HCT116 (cell line): ENCODE measurements around the gene GLMP. TPM values are rescaled to one million over a fixed set of nuclear protein-coding genes. Genes with fewer than 3 reads are reported as not detected.

Experiments
- ATAC-seq: fragments of 200-7000 bp; cut with Tn5 transposase; 2 replicates; pipeline ENCODE4 v1.9.1; 2020; ENCODE audit warnings: mild to moderate bottlenecking, moderate library complexity
- BruUV-seq: library from RNA; stranded (reverse); fragments of 400-500 nt; replicated peaks from 2 replicates; lab custom pipeline; 2021; lab: Mats Ljungman, UMichigan
- CTCF ChIA-PET: fragments of 300-600 bp; sonication (Branson Sonifier 250); formaldehyde crosslinking; loops from one replicate; lab custom pipeline; 2021; ENCODE audit warnings: antibody characterized with exemption; lab: Charles Lee
- POLR2A ChIA-PET: fragments of 300-600, 350-600 bp; sonication (Branson Sonifier 250); formaldehyde crosslinking; loops from one replicate; lab custom pipeline; 2021; ENCODE audit warnings: antibody characterized with exemption; lab: Charles Lee
- RAD21 ChIA-PET, 2 experiments: fragments of 300-600 bp; sonication (Branson Sonifier 250); formaldehyde crosslinking; loops; one replicate each; lab custom pipeline; 2023; ENCODE audit warnings: low total read pairs in 2 of 2; ENCODE audit not compliant: uncharacterized antibody in 2 of 2, unreplicated experiment in 2 of 2, low non-redundant PET in 1 of 2; lab: Charles Lee
- DNase-seq: peaks from one replicate; pipeline ENCODE4 v3.0.0-alpha.2; 2010; ENCODE audit warnings: low read depth, low spot score
- H2AFZ ChIP-seq: fragments of 200-600 bp; shearing (Covaris generic), sonication (generic); 2 replicates; pipeline ENCODE4 v1.6.1; 2017; ENCODE audit warnings: low read depth, mixed run types, mixed read lengths, antibody characterized with exemption, low read length; ENCODE audit not compliant: poor library complexity, severe bottlenecking
- H3K27ac ChIP-seq: 2 replicates; pipeline ENCODE4 v1.5.1; 2012; ENCODE audit warnings: low read depth, low read length
- H3K27me3 ChIP-seq: fragments of 200-600 bp; sonication (generic); 2 replicates; pipeline ENCODE4 v1.6.1; 2016; ENCODE audit warnings: mixed run types, low read length, mixed read lengths; ENCODE audit not compliant: insufficient read depth
- H3K36me3 ChIP-seq, 2 experiments: fragments of 200-500 bp in 1 of 2; fragments of 200-600 bp in 1 of 2; sonication (Bioruptor generic) in 1 of 2; sonication (generic) in 1 of 2; 2 replicates each; pipeline versions ENCODE4 v1.5.1 to v1.6.1; 2014 to 2016; ENCODE audit warnings: low read length in 2 of 2, inconsistent platforms in 1 of 2, mixed read lengths in 1 of 2, mixed run types in 1 of 2; ENCODE audit not compliant: insufficient read depth in 2 of 2, control insufficient read depth in 1 of 2
- H3K4me1 ChIP-seq, 2 experiments: fragments of 200-600 bp in 1 of 2; sonication (generic) in 1 of 2; 2 replicates each; pipeline versions ENCODE4 v1.5.1 to v1.6.1; 2012 to 2017; ENCODE audit warnings: low read length in 2 of 2, inconsistent platforms in 1 of 2, mild to moderate bottlenecking in 1 of 2, mixed read lengths in 1 of 2, mixed run types in 1 of 2, moderate library complexity in 1 of 2; ENCODE audit not compliant: insufficient read depth in 2 of 2, control insufficient read depth in 1 of 2
- H3K4me2 ChIP-seq: fragments of 200-600 bp; sonication (generic); 2 replicates; pipeline ENCODE4 v1.6.1; 2017; ENCODE audit warnings: mixed run types, low read length, mixed read lengths
- H3K4me3 ChIP-seq, 2 experiments: fragments of 200-600 bp in 1 of 2; sonication (generic) in 1 of 2; replicated peaks in 1 of 2; 2 replicates each; pipeline ENCODE4 v1.5.1; 2011 to 2016; ENCODE audit warnings: low read length in 2 of 2, control low read depth in 1 of 2, low read depth in 1 of 2, mild to moderate bottlenecking in 1 of 2, mixed read lengths in 1 of 2, mixed run types in 1 of 2
- H3K79me2 ChIP-seq: fragments of 200-600 bp; sonication (generic); 2 replicates; pipeline ENCODE4 v1.6.1; 2017; ENCODE audit warnings: mild to moderate bottlenecking, mixed run types, low read length, moderate library complexity, mixed read lengths; ENCODE audit not compliant: insufficient read depth
- H3K9ac ChIP-seq: fragments of 200-600 bp; sonication (generic); 2 replicates; pipeline ENCODE4 v1.6.1; 2016; ENCODE audit warnings: low read length, mixed read lengths
- H3K9me2 ChIP-seq: fragments of 200-600 bp; sonication (generic), shearing (Covaris generic); 2 replicates; pipeline ENCODE4 v1.6.1; 2017; ENCODE audit warnings: mixed run types, mild to moderate bottlenecking, moderate library complexity; ENCODE audit not compliant: insufficient read depth
- H3K9me3 ChIP-seq, 2 experiments: fragments of 200-500 bp in 1 of 2; fragments of 200-600 bp in 1 of 2; sonication (Bioruptor generic) in 1 of 2; sonication (generic) in 1 of 2; 2 replicates each; pipeline ENCODE4 v1.6.1; 2014 to 2017; ENCODE audit warnings: low read length in 2 of 2, mixed read lengths in 2 of 2, inconsistent platforms in 1 of 2, low read depth in 1 of 2, mild to moderate bottlenecking in 1 of 2, mixed run types in 1 of 2, moderate library complexity in 1 of 2; ENCODE audit not compliant: control insufficient read depth in 1 of 2, insufficient read depth in 1 of 2
- H4K20me1 ChIP-seq: fragments of 200-600 bp; sonication (generic), shearing (Covaris generic); 2 replicates; pipeline ENCODE4 v1.6.1; 2017; ENCODE audit warnings: mixed run types, mild to moderate bottlenecking, moderate library complexity; ENCODE audit not compliant: insufficient read depth
- CTCF ChIP-seq, 3 experiments: fragments of 200-600 bp in 1 of 3; sonication (generic) in 1 of 3; IDR thresholded peaks in 2 of 3; conservative IDR thresholded peaks in 1 of 3; 2 replicates each; pipeline ENCODE4 v1.5.1; 2012 to 2017; ENCODE audit warnings: low read depth in 2 of 3, low read length in 2 of 3, antibody characterized with exemption in 1 of 3, borderline replicate concordance in 1 of 3, control low read depth in 1 of 3, mild to moderate bottlenecking in 1 of 3, mixed read lengths in 1 of 3, mixed run types in 1 of 3, moderate library complexity in 1 of 3; ENCODE audit not compliant: insufficient read depth in 1 of 3
- MAX ChIP-seq: IDR thresholded peaks from 2 replicates; pipeline ENCODE4 v1.6.1; 2012
- REST ChIP-seq: IDR thresholded peaks from 2 replicates; pipeline ENCODE4 v1.6.1; 2012; ENCODE audit warnings: low read depth
- SIN3A ChIP-seq: IDR thresholded peaks from 2 replicates; pipeline ENCODE4 v1.6.1; 2012; ENCODE audit warnings: low read depth
- intact Hi-C: fragments of 100-400 bp; cut with micrococcal nuclease; formaldehyde crosslinking; loops from 2 replicates; pipeline ENCODE4 v1.10.0; 2022
- total RNA-seq: library from RNA; stranded (reverse); gene quantifications from one replicate; pipeline ENCODE4 v1.2.1, GENCODE V29; 2021; ENCODE audit not compliant: unreplicated experiment

Gene GLMP
- total RNA-seq, 1 experiment from 2014 or later = 27.8 TPM

- no TSS peak for BruUV-seq
- Histone ChIP-seq H3K9me2 (no peaks in the 10 kb centered on the region), H3K4me1 (peaks cover 7 to 22% of the 10 kb centered on the region in 2 experiments), H3K9me3 (no peaks in the 10 kb centered on the region), H3K79me2 (peaks cover 52% of the 10 kb centered on the region), H3K4me3 (peak overlapping the region; percentile 75 to 98), H4K20me1 (peaks cover 23% of the 10 kb centered on the region; the same call in 1 of the 2 replicates), H3K36me3 (peaks cover 31 to 35% of the 10 kb centered on the region in 2 experiments), H3K27me3 (no peaks in the 10 kb centered on the region), H3K27ac (peak overlapping the region; percentile 78), H3K4me2 (peak overlapping the region; percentile 86), H3K9ac (peak overlapping the region; percentile 91), H2AFZ (no peak overlapping the region)
- ChIA-PET CTCF (interaction anchor here (0.9 to 1.1 kb wide), 2 partner anchors 15 to 18 kb away, joined by 3 to 4 read pairs; no protein-coding TSS in a partner anchor), RAD21 (no interaction called here), POLR2A (interaction anchor here (0.7 to 1.3 kb wide), 2 partner anchors 16 to 22 kb away, joined by 3 read pairs; no protein-coding TSS in a partner anchor)
- DNase-seq (no peak), ATAC-seq (no peak)
- intact Hi-C loops = loop anchor here (2.0 kb wide), 2 partner anchors 19 to 55 kb away; partner anchors contain the start of gene SMG5
- TF ChIP-seq REST = no peak
- 0 out of 6 replicates have a peak, but pooled peaks of 1 of the 3 experiments have one; percentile 9 for TF ChIP-seq CTCF (IDR thresholded peaks at IDR 0.05 in 2 of 3, conservative IDR thresholded peaks at IDR 0.05 in 1 of 3; ENCODE audit: borderline replicate concordance in 1 of 3, insufficient read depth in 1 of 3, low read depth in 2 of 3, low read length in 2 of 3)
- TF ChIP-seq SIN3A = peak; percentile 4; the same call in 1 of the 2 replicates
- no peak for TF ChIP-seq MAX
Measured at GRCh38 chr1:156337888-156338179, 42.4 kb upstream of the GLMP start.
